ENCODE measurements around the gene KRTAP5-1.
"Not testable (repeated sequence)": the region's sequence is repeated elsewhere in the genome, so short reads cannot be mapped to it uniquely, and the experiment has no call there.

The KRTAP5-1 gene, protein sequence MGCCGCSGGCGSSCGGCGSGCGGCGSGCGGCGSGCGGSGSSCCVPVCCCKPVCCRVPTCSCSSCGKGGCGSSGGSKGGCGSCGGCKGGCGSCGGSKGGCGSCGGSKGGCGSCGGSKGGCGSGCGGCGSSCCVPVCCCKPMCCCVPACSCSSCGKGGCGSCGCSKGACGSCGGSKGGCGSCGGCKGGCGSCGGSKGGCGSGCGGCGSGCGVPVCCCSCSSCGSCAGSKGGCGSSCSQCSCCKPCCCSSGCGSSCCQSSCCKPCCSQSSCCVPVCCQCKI

DNA sequence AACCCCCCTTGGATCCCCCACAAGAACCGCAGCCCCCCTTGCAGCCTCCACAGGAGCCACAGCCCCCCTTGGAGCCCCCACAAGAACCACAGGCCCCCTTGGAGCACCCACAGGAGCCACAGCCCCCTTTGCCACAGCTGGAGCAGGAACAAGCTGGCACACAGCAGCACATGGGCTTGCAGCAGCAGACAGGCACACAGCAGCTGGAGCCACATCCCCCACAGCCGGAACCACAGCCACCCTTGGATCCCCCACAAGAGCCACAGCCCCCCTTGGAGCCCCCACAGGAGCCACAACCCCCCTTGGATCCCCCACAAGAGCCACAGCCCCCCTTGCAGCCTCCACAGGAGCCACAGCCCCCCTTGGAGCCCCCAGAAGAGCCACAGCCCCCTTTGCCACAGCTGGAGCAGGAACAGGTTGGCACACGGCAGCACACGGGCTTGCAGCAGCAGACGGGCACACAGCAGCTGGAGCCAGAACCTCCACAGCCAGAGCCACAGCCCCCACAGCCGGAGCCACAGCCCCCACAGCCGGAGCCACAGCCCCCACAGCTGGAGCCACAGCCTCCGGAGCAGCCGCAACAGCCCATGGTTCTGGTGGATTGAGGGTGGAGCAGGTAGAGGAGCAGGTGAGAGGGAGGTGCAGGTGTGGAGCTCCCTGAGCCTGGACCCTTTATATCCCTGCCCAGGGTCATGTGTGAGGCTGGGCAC lies at the start of gene KRTAP5-1:
Gene KRTAP5-1 (minus strand): TSS at position 623 of the 710 bp plus-strand sequence. CDS start 34 bp downstream, at position 589.
- not testable (repeated sequence) for DNase-seq (ENCODE audit: low read depth in 2 of 2)

DNA sequence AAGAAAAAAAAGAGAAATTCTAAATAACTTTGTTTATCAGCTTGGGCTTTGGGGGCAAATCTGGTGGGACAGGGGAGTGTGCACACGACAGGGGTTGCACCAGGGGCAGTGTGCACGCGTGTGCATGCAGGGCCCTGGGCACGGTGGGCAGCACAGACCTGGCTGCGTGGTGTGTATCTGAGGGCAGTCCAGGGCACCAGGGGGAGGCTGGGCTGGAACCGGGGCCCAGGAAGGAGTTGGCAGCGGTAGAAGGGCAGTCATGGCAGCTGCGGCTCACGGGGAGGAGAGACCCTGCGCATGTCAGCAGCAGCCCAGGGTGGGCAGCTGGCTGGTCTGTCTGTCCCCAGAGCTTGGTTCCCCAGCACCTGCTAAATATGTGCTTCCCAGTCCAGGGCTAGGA lies 48.8 kb upstream of the KRTAP5-1 start:
- no peak for DNase-seq (ENCODE audit: low read depth in 2 of 2)

DNA sequence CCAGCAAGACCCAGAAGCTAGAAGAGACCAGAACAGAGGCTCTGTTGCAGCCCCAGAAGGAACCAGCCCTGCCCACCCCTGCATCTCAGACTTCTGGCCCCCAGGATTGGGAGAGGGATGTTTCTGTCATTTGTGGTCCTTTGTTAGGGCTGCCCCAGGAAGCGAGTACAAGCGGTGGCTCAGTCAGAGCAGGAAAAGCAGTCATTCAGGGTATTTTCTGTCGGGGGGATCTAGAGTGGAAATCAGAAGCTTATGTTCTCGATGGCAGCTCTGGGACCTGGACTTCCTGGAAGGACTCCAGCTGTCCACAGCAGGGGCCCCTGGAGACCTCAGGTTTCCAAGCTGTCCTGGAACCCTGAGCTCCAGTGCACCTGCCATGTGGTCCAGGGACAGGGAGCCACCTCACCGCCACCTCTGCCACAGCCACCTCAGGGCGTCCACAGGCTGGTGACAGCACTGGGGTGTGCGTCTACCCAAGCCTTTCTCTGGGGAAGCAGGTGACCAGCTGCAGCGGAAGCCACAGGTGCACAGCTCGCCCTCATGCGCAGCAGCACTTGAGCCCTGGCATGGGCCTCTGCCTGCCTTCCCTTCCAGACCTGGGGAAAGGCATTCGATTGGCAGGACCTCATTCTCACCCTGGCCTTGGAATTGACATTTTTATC lies 47.1 kb upstream of the KRTAP5-1 start:
- DNase-seq (ENCODE audit: low read depth in 2 of 2), result no peak

DNA sequence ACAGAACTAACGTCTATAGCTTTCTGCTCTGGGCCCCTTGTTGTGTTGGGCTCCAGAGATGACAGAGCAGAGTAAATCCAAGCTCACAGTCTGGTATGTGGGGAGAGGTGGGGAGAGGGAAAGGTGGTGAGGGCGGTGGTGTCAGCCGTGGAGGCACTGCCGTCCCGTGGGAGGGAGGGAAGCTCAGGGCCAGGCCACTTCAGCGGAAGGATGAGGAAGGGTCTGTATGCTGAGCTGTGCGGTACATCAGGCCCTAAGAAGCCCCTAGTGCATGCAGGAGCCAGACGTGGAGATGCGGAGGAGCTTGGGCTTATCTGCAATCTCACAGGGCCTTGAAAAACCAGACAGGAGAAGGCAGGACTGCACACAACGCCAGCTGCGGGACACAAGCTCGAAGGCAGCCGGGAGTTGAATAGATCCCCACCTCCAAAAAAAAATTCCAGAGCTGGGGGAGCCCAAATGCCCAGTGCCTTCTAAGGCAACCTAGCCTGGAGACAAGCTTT lies 46.0 kb upstream of the KRTAP5-1 start:
- DNase-seq (ENCODE audit: low read depth in 2 of 2), result no peak

DNA sequence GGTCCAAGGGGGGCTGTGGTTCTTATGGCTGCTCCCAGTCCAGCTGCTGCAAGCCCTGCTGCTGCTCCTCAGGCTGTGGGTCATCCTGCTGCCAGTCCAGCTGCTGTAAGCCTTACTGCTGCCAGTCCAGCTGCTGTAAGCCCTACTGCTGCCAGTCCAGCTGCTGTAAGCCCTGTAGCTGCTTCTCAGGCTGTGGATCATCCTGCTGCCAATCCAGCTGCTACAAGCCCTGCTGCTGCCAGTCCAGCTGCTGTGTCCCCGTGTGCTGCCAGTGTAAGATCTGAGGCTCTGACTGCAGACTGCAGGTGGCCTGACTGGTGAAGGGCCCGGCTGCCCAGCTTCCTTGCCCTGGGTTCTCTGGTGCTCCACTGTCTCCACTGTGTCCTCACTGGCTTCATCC lies 45.2 kb upstream of the KRTAP5-1 start:
- DNase-seq (ENCODE audit: low read depth in 2 of 2), result no peak

DNA sequence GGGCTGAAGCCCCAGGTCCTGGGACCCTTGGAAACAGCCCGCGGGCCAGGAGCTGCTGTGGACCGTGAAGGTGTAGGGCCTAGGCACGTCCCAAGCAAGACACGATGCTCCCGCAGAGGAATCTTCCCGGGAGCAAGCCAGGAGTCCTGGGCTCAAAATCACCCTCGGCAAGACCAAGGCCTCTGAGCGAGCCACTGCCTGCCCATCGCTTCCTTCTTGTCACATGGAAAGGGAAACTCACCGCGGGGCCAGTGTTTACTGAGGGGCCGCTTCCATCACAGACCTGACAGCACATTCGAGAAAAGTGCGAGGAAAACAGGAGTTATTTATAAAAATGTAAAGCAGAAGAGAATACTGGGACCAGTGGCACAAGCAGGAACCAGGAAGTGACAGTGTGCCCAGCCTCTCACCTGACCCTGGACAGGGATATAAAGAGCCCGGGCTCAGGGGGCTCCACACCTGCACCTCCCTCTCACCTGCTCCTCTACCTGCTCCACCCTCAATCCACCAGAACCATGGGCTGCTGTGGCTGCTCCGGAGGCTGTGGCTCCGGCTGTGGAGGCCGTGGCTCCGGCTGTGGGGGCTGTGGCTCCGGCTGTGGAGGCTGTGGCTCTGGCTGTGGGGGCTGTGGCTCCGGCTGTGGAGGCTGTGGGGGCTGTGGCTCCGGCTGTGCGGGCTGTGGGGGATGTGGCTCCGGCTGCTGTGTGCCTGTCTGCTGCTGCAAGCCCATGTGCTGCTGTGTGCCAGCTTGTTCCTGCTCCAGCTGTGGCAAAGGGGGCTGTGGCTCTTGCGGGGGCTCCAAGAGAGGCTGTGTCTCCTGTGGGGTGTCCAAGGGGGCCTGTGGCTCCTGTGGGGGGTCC lies 44.5 kb upstream of the KRTAP5-1 start, which contains the start of gene KRTAP5-5:
Gene KRTAP5-5 (plus strand): TSS at position 450 of the 860 bp plus-strand sequence. CDS start 66 bp downstream, at position 516.
- DNase-seq (ENCODE audit: low read depth in 2 of 2), result no peak

DNA sequence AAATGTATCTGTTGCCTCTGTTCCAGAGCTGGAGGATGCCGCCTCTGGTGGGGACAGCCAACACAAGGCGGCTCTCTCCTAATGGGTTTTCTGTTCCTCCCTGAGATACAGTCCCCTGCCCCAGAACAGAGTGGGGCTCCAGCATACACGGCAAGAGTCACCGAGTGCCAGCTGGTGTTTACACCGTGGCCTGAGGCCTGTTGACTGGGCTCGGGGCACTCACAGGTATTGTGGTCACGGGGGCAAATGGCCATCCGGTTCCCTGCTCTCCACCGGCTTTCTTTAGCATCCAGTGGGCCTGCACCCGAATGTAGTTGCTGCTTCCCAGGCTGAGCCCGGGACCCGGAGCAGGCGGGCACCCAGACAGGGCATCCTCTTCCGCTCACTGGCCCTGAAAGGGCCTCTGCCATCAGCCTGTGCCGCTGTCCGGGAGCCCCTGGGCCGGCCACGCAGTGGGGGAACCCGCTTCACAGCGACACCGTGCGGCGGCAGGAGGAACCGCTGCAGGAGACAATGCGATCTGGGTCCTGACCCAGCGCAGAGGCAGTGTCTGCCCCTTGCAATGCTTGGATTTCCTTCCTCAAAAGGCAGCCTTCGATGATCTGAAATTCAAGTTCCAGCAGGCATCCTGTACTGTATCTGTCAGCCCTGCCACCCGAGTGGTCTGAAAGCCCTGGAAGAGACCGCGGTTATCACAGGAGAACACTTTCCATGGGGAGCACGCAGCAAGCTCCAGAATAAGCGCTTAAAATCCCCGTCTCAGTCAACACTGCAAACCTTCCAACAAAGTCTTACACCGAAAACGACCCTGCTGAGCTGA lies 43.6 kb upstream of the KRTAP5-1 start:
- peak; percentile 51 to 55 for DNase-seq (ENCODE audit: low read depth in 2 of 2)

DNA sequence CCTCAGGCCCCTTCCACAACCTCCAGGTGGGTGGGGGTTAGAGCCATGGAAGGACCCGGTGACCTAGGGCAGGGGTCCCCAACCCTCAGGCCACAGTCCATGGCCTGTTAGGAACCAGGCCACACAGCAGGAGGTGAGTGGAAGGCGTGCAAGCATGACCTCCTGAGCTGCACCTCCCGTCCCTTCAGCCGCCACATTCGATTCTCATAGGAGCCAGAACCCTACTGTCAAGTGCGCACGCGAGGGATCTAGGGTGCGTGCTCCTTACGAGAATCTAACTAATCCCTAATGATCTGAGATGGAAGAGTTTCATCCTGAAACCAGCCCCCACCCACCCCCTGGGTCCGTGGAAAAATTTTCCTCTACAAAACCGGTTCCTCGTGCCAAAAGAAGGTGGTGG lies 40.5 kb upstream of the KRTAP5-1 start:
- DNase-seq (ENCODE audit: low read depth in 2 of 2), result no peak

DNA sequence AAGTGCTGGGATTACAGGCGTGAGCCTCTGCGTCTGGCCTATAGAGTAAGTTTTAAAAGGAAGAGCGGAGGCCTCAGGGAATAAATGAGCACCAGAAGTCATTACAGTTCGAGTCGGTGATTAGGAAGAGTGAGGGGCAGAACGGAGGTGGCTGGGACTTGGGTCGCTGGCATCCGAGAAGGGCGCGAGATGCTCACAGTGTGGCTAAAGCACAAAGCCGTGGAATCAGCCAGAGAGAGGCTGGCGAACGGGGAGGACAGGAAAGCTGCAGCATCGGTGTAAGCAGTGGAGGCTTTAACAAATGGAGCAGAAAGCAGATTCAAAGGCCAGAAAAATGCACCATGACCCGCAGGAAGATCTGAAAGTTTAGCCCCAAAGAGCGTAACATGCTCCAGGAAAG lies 39.5 kb upstream of the KRTAP5-1 start:
- DNase-seq (ENCODE audit: low read depth in 2 of 2), result no peak

DNA sequence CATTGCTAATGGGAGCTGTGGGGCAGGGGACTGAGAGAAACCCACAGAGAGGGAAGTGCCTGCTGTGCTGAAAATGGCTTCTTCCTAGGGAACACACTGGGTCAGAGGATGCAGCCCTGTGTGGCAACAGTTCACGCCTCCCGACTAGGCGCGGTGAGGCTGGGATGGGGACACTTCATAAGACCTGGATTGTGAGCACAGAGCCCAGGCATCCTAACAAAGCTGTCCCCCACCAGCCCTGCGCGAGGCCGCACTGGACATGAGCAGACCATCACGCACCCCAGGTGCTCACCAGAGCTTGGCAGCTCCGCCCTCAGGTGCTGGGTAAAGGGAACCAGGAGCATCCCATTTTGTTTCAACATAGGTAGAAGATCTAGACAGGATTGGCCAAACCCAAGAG lies 38.6 kb upstream of the KRTAP5-1 start:
- no peak for DNase-seq (ENCODE audit: low read depth in 2 of 2)

DNA sequence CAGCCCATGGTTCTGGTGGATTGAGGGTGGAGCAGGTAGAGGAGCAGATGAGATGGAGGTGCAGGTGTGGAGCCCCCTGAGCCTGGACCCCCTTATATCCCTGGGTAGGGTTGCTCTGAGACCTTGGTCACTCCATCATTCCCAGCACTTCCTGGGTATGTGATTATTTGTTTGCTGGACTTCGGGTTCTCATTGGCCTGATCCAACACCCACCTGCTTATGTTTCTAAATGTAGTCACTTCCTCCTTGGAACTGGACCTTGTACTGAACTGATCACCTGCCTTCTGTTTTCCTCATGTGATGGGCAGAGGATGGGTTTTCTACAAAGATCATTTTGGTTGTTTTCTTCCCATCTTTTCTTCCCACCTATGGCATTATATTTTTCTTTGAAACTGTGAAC lies 37.0 kb upstream of the KRTAP5-1 start, which contains the start of gene KRTAP5-4:
Gene KRTAP5-4 (minus strand): TSS at position 53 of the 400 bp plus-strand sequence. CDS start 45 bp downstream, at position 8.
- no peak for DNase-seq (ENCODE audit: low read depth in 2 of 2)

DNA sequence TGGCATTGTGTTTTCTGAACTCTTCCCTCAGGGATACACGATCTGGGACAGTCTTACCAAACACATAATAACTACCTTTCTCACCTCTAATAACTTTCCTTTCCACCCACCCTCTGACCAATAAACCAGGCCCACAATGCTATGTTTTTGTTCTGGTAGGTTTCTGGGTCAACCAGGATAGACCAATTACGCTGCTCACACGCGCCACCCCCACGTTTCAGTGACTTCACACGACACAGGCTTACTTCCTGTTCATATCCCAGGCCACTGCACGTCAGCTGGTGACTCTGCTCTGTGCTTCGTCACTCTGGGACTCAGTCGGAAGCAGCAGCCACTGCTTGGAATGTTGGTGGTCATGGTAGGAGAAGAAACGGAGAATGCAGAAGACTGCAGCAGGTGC lies 34.4 kb upstream of the KRTAP5-1 start:
- no peak for DNase-seq (ENCODE audit: low read depth in 2 of 2)

DNA sequence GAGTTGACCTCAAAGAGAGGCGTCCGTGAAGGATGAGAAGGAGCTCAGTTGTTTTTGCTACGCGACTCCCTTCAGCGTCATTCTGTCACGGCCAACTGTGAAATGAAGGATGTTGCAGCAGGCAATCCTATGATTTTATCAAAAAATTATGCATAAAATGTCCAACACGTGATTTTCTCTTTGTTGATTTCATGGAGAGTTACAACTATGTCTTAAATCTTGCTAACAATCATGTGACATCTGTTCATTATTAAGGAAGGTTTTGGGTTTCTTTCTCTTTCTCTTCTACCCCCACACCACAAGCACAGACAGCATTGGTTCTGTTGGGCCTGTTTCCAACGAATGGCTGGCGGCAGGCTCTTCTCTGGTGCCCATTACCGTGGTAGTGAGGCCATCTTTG lies 33.1 kb upstream of the KRTAP5-1 start:
- no peak for DNase-seq (ENCODE audit: low read depth in 2 of 2)

DNA sequence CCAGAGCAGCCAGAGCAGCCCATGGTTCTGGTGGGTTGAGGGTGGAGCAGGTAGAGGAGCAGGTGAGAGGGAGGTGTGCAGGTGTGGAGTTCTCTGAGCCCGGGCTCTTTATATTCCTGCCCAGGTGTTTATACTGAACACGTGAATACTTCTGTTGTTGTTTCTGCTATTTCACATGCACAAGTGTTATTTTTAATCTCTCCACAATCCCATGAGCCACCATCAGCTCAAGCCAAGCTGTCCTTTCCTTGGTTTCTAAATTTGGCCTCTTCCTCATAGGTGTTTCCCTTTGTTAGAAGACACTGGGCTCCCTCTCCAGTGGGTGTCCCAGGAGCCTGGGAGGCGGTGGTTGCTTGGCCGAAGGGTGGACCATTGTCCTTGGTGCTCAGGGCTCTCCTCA lies 23.3 kb upstream of the KRTAP5-1 start, which contains the start of gene KRTAP5-3:
Gene KRTAP5-3 (minus strand): TSS at position 101 of the 400 bp plus-strand sequence. CDS start 78 bp downstream, at position 23.
- no peak for DNase-seq (ENCODE audit: low read depth in 2 of 2)

DNA sequence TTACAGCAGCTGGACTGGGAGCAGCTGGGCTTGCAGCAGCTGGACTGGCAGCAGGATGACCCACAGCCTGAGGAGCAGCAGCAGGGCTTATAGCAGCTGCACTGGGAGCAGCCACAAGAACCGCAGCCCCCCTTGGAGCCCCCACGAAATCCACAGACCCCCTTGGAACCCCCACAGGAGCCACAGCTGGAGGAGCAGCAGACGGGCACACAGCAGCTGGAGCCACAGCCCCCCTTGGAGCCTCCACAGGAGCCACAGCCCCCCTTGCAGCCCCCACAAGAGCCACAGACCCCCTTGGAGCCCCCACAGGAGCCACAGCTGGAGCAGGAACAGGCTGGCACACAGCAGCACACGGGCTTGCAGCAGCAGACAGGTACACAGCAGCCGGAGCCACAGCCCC lies 22.8 kb upstream of the KRTAP5-1 start:
- DNase-seq (ENCODE audit: low read depth in 2 of 2), result not testable (repeated sequence)

DNA sequence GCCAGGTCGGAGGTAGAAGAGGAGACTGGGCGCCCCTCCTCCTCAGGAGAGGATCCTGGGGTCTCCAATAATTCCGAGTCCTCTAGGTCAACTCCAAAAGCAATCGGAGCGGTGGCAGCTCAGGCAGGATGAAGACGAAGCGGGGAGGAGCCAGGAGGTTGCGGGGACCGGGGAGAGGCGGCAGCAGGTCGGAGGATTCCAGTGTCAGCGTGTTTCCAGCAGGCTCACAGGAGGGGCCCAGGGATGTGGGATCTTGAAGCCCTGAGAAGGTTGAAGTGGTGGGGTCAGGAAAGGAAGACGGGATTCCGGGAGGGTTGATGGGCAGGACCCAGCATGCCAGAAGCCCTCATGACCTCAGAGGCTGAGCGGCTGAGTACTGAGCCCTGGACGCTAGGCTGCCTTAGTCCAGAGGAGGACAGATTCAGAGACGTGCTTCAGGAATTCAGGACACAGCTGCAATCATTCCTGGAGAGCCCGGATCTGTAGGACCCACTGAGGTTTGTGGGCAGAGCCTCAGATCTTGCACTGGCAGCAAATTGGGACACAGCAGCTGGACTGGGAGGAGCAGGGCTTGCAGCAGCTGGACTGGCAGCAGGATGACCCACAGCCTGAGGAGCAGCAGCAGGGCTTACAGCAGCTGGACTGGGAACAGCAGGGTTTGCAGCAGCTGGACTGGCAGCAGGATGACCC lies 22.2 kb upstream of the KRTAP5-1 start:
- DNase-seq (ENCODE audit: low read depth in 2 of 2), result not testable (repeated sequence)

DNA sequence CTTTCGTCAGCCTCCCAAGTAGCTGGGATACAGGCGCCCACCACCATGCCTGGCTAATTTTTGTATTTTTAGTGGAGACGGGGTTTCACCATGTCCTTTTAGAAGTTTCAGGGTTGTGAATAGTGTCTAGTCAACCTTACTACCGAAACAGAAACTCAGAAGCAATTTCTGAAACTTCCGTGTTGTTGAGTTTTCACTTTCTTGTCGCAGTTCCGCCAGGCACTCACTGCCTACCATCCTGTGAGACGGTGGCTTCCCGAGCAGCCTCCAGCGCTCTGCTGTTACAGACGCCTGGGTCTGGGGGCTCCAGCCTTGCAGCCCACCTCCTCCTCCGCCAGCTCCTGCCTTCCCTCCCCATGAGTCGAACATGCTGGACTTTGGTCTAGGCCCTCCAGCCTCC lies 20.8 kb upstream of the KRTAP5-1 start:
- DNase-seq (ENCODE audit: low read depth in 2 of 2), result not testable (repeated sequence)

DNA sequence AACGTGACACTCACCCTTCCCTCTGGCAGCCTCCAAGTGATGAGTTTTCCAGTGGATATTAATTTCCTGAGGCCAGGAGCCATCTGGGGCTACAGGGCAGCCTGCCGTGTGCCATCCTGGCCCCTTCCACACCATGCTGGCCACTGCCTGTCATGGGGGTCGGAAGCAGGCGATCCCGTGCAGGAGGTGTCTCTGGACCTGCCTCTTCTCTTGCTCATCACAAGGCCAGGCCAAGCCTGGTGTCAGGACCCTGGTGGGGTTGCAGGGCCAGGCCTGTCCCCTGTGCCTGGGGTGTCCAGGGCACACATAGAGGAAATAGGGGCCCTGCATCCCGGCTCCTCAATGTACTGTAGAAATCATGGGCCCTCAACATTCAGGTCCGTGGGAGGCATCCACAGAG lies 19.6 kb upstream of the KRTAP5-1 start:
- DNase-seq (ENCODE audit: low read depth in 2 of 2), result no peak

DNA sequence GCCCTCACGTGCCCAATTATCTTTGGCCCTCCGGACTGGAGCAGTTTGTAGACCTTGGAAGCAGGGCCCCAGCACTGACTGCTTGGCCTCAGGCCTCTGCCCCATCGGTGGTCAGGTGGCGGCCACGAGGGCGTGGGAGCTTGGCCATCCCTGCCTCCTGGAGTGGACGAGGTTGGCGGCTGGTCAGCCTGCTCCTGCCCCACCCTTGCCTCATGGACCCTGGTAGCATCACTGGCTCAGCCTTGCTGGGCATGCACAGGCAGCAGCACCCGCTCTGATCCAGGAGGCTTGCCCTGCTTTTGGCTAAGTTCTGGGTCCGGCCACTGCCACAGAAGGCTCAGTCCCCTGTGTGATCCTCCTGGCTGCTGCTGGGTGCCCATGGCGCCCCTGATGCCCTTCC lies 19.1 kb upstream of the KRTAP5-1 start:
- DNase-seq (ENCODE audit: low read depth in 2 of 2), result no peak

DNA sequence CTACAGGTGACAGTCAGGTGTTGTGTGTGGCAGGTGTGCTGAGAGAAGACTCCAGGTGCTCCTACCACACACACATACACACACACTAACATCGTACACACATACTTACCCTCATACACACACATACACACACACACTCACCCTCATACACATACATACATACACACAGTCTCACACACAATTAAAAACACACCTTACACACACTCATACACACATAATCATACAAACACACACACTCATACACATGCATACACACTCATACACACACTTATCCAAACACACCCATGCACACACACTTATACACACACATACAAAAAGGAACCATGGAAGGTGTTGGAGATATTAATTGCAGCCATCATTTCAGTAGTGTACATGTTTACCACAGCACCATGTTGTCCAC lies 18.5 kb upstream of the KRTAP5-1 start:
- DNase-seq (ENCODE audit: low read depth in 2 of 2), result no peak
